Smooth muscle cell (in vitro differentiated cells): ENCODE results near the gene ZP1. TPM values are rescaled to one million over a fixed set of nuclear protein-coding genes. Genes with fewer than 3 reads are reported as not detected.

Experiments used
- DNase-seq: peaks from one replicate; lab custom pipeline; 2025; ENCODE audit not compliant: unreplicated experiment; lab: John Stamatoyannopoulos, UW
- H2AFZ ChIP-seq: fragments of 200-600 bp; sonication (generic); 2 replicates; pipeline ENCODE4 v1.6.0; 2016; ENCODE audit warnings: antibody characterized with exemption, low read depth, mild to moderate bottlenecking
- H3F3A ChIP-seq: fragments of 200-600 bp; sonication (generic); 2 replicates; pipeline ENCODE4 v1.6.0; 2017; ENCODE audit warnings: antibody characterized with exemption, low read depth
- H3K27ac ChIP-seq: fragments of 200-600 bp; sonication (generic); 2 replicates; pipeline ENCODE4 v1.5.1; 2016; ENCODE audit warnings: low read depth, mild to moderate bottlenecking
- H3K27me3 ChIP-seq: fragments of 200-600 bp; sonication (generic); 2 replicates; pipeline ENCODE4 v1.6.1; 2016; ENCODE audit warnings: low read depth, mild to moderate bottlenecking
- H3K36me3 ChIP-seq: fragments of 200-600 bp; sonication (generic); 2 replicates; pipeline ENCODE4 v1.5.1; 2016; ENCODE audit warnings: low read depth
- H3K4me1 ChIP-seq: fragments of 200-600 bp; sonication (generic); 2 replicates; pipeline ENCODE4 v1.5.1; 2016; ENCODE audit warnings: low read depth
- H3K4me2 ChIP-seq: fragments of 200-600 bp; sonication (generic); 2 replicates; pipeline ENCODE4 v1.6.0; 2016; ENCODE audit warnings: mild to moderate bottlenecking
- H3K4me3 ChIP-seq: fragments of 200-600 bp; sonication (generic); 2 replicates; pipeline ENCODE4 v1.5.1; 2016; ENCODE audit warnings: mild to moderate bottlenecking
- H3K79me2 ChIP-seq: fragments of 200-600 bp; sonication (generic); 2 replicates; pipeline ENCODE4 v1.6.0; 2016; ENCODE audit warnings: low read depth, mild to moderate bottlenecking
- H3K9ac ChIP-seq: fragments of 200-600 bp; sonication (generic); 2 replicates; pipeline ENCODE4 v1.6.0; 2016; ENCODE audit warnings: low read depth
- H3K9me3 ChIP-seq: fragments of 200-600 bp; sonication (generic); replicated peaks from 2 replicates; pipeline ENCODE4 v1.5.1; 2016; ENCODE audit warnings: low read depth
- H4K20me1 ChIP-seq: fragments of 200-600 bp; sonication (generic); 2 replicates; pipeline ENCODE4 v1.6.0; 2016; ENCODE audit warnings: low read depth
- WGBS: methylation state at CpG from one replicate; pipeline ENCODE4 v1.1.7; 2016; ENCODE audit warnings: low lambda C conversion rate; 5-methylcytosine and 5-hydroxymethylcytosine counted together
- polyA plus RNA-seq: library from polyadenylated mRNA; unstranded; fragments of >200 nt; fragmentation: Nextera tagmentation; extraction: Ambion mirVana; gene quantifications from 2 replicates; pipeline ENCODE4 v1.2.1, GENCODE V29; 2016
- total RNA-seq: library from RNA; depleted of rRNA; stranded (reverse); fragments of >200 nt; gene quantifications from 2 replicates; pipeline ENCODE4 v1.2.3, GENCODE V29; 2014
- TF ChIP-seq, protein P1 (sequence below): fragments of 200-600 bp; sonication (generic); IDR thresholded peaks from 2 replicates; pipeline ENCODE4 v1.5.1; 2017; ENCODE audit warnings: borderline replicate concordance, mild to moderate bottlenecking, antibody characterized with exemption; ENCODE audit not compliant: insufficient read depth, poor library complexity, severe bottlenecking

Gene ZP1
- total and polyA plus RNA-seq, 2 experiments from 2014 or later: 0.94 to 2.9 TPM

DNA sequence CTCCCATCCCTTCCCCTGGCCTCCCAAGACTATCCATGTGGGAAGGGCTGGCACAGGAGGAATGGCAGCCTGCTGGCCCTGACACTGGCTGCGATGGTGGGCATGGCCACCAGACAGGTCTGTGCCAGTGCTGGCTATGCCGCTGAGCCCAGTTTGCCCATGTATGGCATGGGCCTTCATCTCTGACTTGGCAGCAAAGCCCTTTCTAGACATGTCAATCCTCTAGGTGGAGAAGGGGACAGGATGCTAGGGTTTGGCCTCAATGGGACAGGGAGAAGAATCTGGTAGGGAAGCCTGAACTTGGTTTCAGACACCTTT lies 8.8 kb downstream of the ZP1 start:
- H2AFZ ChIP-seq: no peak overlapping the region
- H3K4me1 ChIP-seq: no peaks in the 10 kb centered on the region
- DNase-seq: no peak
- no peaks in the 10 kb centered on the region for H3F3A ChIP-seq
- H3K27ac ChIP-seq: no peak overlapping the region
- no peaks in the 10 kb centered on the region for H3K27me3 ChIP-seq
- no peak overlapping the region for H3K4me2 ChIP-seq
- no peaks in the 10 kb centered on the region for H3K79me2 ChIP-seq
- H3K36me3 ChIP-seq: no peaks in the 10 kb centered on the region
- no peak overlapping the region for H3K4me3 ChIP-seq
- H3K9me3 ChIP-seq: no peaks in the 10 kb centered on the region
- H4K20me1 ChIP-seq: no peaks in the 10 kb centered on the region
- 93% methylated on average over 2 of the region's 2 CpGs for WGBS
- no peak overlapping the region for H3K9ac ChIP-seq
- TF ChIP-seq, protein P1, sequence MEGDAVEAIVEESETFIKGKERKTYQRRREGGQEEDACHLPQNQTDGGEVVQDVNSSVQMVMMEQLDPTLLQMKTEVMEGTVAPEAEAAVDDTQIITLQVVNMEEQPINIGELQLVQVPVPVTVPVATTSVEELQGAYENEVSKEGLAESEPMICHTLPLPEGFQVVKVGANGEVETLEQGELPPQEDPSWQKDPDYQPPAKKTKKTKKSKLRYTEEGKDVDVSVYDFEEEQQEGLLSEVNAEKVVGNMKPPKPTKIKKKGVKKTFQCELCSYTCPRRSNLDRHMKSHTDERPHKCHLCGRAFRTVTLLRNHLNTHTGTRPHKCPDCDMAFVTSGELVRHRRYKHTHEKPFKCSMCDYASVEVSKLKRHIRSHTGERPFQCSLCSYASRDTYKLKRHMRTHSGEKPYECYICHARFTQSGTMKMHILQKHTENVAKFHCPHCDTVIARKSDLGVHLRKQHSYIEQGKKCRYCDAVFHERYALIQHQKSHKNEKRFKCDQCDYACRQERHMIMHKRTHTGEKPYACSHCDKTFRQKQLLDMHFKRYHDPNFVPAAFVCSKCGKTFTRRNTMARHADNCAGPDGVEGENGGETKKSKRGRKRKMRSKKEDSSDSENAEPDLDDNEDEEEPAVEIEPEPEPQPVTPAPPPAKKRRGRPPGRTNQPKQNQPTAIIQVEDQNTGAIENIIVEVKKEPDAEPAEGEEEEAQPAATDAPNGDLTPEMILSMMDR: no peak

DNA sequence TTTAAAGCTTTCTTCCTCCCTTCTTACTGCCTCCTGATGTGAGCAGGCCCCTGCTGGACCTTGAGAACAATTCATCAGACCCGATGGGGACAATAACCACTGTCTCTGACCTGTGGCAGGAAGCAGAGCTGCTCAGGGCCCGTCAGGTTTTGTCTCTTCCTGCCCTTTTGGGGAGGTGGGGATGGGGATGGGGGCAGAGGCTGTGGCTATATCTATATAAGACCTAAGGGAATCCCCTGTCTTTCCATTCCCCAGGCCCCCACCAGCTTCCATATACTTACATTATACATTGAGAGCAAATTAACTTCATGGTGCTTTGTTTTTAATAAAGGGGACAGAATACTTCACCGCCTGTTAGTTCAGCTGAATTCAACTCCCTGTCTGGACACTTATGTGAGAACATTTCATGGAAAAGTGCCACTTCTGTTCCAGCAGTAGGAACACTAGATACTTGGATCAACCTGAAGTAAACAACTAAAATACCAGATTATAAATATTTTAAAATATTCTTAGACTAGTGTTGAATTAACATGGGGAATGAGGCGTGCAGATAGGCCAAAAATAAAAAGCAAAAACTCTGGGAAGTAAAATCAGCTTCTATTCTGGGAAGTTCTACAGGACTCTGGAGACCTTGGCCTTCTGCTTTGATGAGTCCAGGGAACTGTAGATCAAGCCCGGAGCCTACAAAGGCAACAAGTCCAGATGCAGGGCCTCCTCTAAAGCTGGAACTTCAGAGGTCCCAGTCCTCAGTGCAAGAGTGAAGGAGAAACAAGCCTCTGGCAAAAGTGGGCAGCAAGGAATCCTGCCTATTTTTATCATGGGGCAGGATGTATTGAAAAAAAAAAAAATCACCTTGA lies 11.1 kb downstream of the ZP1 start:
- Histone ChIP-seq H3K9me3 (no peaks in the 10 kb centered on the region), H3K36me3 (no peaks in the 10 kb centered on the region), H3K9ac (no peak overlapping the region), H2AFZ (no peak overlapping the region), H4K20me1 (no peaks in the 10 kb centered on the region), H3K27me3 (no peaks in the 10 kb centered on the region), H3K4me3 (no peak overlapping the region), H3K4me2 (no peak overlapping the region), H3K4me1 (no peaks in the 10 kb centered on the region), H3K27ac (no peak overlapping the region), H3K79me2 (no peaks in the 10 kb centered on the region), H3F3A (no peaks in the 10 kb centered on the region)
- TF ChIP-seq, protein P1: no peak
- 96% methylated on average over 5 of the region's 5 CpGs for WGBS
- DNase-seq: no peak

DNA sequence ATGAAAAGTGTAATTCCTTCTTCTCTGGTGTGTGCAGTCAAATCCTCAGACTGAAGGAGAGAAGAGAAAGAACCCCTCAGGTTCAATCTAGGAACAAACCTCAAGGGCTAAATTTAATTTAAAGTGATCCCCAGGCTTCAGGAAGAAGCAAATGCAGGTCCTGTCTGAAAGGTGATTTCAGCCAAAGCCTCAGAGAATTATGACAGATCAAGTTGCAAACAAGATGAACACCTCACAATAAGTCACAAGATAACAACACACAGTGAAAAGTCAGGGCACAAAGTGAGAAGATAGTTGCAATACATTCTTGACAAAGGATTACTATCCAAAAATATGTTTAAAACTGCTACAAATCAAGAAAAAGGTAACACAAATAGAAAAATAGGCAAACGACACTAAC lies 11.8 kb downstream of the ZP1 start:
- WGBS: 89% methylated on average over 1 of the region's 1 CpG
- H3K4me2 ChIP-seq: no peak overlapping the region
- TF ChIP-seq, protein P1: no peak

More for the DNA sequence above, 11.8 kb downstream of the ZP1 start:
- Histone ChIP-seq H3F3A (no peaks in the 10 kb centered on the region), H2AFZ (no peak overlapping the region), H3K36me3 (no peaks in the 10 kb centered on the region), H3K27me3 (no peaks in the 10 kb centered on the region), H3K27ac (no peak overlapping the region), H4K20me1 (no peaks in the 10 kb centered on the region), H3K9ac (no peak overlapping the region), H3K4me1 (no peaks in the 10 kb centered on the region), H3K79me2 (no peaks in the 10 kb centered on the region), H3K9me3 (no peaks in the 10 kb centered on the region), H3K4me3 (no peak overlapping the region)
- DNase-seq: no peak
